ENCODE data around the gene EPGN.

The EPGN gene

GRCh38 chr4:74344031-74344430 lies 35.8 kb downstream of the EPGN start:
- no peak for DNase-seq

DNA sequence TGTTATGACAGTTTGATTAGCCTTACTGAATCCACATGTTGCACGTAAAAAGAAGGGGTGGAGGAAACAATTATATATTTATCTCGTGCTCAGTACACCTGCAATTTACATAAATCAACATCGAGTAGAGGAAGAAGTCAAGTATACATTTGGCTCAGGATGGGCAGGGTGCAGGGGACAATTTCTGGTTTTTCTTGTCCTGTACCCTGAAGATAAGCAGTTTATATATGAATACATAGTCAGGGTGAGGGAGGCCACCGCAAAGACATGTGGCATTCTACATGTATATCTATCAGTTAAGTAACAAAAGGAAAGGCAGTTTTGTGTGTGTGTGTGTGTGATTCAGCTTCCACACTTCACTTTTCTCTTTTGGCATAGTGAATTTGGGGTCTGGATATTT lies 45.6 kb downstream of the EPGN start:
- DNase-seq: no peak

- no peak for DNase-seq
Measured at GRCh38 chr4:74357965-74358364, 49.7 kb downstream of the EPGN start.

DNA sequence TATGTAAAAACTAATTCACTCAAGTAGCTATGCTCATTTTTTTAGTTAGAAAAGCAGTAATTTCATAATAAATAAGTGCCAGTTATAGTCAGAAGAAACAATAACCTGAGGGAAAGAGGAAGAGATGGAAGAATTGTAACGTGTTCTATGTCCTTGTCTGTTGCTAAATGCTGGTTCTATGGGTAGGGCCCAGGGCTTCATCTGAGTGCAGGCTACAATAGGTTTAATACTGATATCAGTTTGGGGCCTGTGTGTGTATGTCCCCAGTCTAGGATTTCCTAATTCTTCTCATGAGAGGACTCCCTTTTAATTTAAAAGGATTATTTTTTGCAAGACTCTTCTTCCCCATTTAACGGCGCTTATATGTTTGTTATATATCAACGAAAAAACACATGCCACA lies 53.4 kb downstream of the EPGN start:
- DNase-seq: no peak

- DNase-seq: no peak
Measured at GRCh38 chr4:74362347-74362746, 54.1 kb downstream of the EPGN start.

- no peak for DNase-seq
Measured at GRCh38 chr4:74364256-74364651, 56.0 kb downstream of the EPGN start.

DNA sequence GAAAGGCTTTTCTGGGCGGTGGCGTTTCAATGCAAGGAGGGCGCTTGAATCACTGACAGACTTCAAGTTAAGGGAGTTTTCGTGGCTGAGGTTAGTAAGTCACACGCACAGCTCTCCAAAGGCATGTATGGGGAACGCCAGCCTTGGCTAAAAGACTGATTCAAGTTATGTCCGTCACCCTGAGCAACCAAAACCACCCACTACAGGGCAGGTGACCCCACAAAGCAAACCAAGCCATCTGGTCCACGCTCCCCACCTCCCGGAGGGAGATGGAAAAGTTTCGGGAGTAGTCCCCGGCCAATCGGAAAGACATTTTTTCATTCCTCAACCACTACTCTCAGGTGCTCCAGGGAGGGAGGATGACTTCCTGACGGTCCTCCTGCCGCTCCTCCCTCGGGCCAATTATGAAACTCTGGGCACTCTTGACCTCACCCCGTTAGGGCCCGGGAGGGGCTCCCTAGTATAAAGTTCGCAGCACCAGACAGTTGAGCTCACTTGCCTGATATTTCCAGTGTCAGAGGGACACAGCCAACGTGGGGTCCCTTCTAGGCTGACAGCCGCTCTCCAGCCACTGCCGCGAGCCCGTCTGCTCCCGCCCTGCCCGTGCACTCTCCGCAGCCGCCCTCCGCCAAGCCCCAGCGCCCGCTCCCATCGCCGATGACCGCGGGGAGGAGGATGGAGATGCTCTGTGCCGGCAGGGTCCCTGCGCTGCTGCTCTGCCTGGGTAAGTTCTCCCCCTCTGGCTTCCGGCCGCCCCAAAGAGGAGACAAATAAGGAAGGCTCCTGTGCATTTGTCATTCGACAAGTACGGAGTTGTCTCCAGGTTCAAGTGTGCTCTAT lies 56.6 kb downstream of the EPGN start, which contains the start of gene EREG:
TSS of gene EREG (plus strand) at position 494 of the 840 bp plus-strand sequence. CDS start at position 658, 164 bp downstream.
- no peak for DNase-seq

GRCh38 chr4:74365761-74366160 lies 57.5 kb downstream of the EPGN start:
- DNase-seq: no peak

Measured in MV-4-11 (cell line).